Neural cell (in vitro differentiated cells): ENCODE data around the gene GALNT16. TPM values are rescaled to one million over a fixed set of nuclear protein-coding genes. Genes with fewer than 3 reads are reported as not detected.

Source experiments
- H2AFZ ChIP-seq: fragments of 200-600, 300-800 bp; sonication (generic), shearing (Covaris generic); 2 replicates; pipeline ENCODE4 v1.6.0; 2014; ENCODE audit warnings: low read depth, mild to moderate bottlenecking, antibody characterized with exemption, low read length, moderate library complexity
- H3F3A ChIP-seq: fragments of 200-600 bp; shearing (Covaris generic); 2 replicates; pipeline ENCODE4 v1.6.1; 2016; ENCODE audit warnings: mild to moderate bottlenecking, moderate library complexity, mixed read lengths, antibody characterized with exemption, low read length; ENCODE audit not compliant: insufficient read depth, poor library complexity, severe bottlenecking
- H3K27ac ChIP-seq: fragments of 200-600, 300-800 bp; sonication (generic), shearing (Covaris generic); 2 replicates; pipeline ENCODE4 v1.5.1; 2014; ENCODE audit warnings: mild to moderate bottlenecking, low read length, moderate library complexity
- H3K27me3 ChIP-seq: fragments of 300-800, 200-600 bp; sonication (generic), shearing (Covaris generic); 2 replicates; pipeline ENCODE4 v1.6.0; 2014; ENCODE audit warnings: mild to moderate bottlenecking, low read depth, low read length, moderate library complexity; ENCODE audit not compliant: insufficient read depth
- H3K36me3 ChIP-seq: fragments of 300-800, 200-600 bp; sonication (generic), shearing (Covaris generic); 2 replicates; pipeline ENCODE4 v1.5.1; 2014; ENCODE audit warnings: mild to moderate bottlenecking, antibody characterized with exemption, low read length, moderate library complexity; ENCODE audit not compliant: insufficient read depth
- H3K4me2 ChIP-seq: fragments of 300-800, 200-600 bp; sonication (generic), shearing (Covaris generic); 2 replicates; pipeline ENCODE4 v1.6.0; 2014; ENCODE audit warnings: mild to moderate bottlenecking, low read length
- H3K4me3 ChIP-seq: fragments of 300-800, 200-600 bp; sonication (generic), shearing (Covaris generic); 2 replicates; pipeline ENCODE4 v1.5.1; 2014; ENCODE audit warnings: mild to moderate bottlenecking, low read length, moderate library complexity
- H3K79me2 ChIP-seq: fragments of 200-600 bp; shearing (Covaris generic); replicated peaks from 2 replicates; pipeline ENCODE4 v1.6.0; 2014; ENCODE audit warnings: mild to moderate bottlenecking, low read length, moderate library complexity; ENCODE audit not compliant: insufficient read depth
- H3K9ac ChIP-seq: fragments of 300-800, 200-600 bp; sonication (generic), shearing (Covaris generic); 2 replicates; pipeline ENCODE4 v1.6.1; 2016; ENCODE audit warnings: mild to moderate bottlenecking, low read length, mixed read lengths
- H3K9me2 ChIP-seq: fragments of 200-600 bp; shearing (Covaris generic); 2 replicates; pipeline ENCODE4 v1.6.1; 2016; ENCODE audit warnings: mild to moderate bottlenecking, low read length, mixed read lengths; ENCODE audit not compliant: insufficient read depth
- H3K9me3 ChIP-seq: fragments of 200-600, 300-800 bp; sonication (generic), shearing (Covaris generic); 2 replicates; pipeline ENCODE4 v1.6.1; 2016; ENCODE audit warnings: mild to moderate bottlenecking, mixed run types, low read length, moderate library complexity, mixed read lengths
- H4K20me1 ChIP-seq: fragments of 200-600 bp; shearing (Covaris generic); 2 replicates; pipeline ENCODE4 v1.6.1; 2016; ENCODE audit warnings: mild to moderate bottlenecking, mixed run types; ENCODE audit not compliant: insufficient read depth
- CTCF ChIP-seq: fragments of 450-650 bp; IDR thresholded peaks from 2 replicates; pipeline ENCODE4 v1.5.1; 2014; ENCODE audit warnings: antibody characterized with exemption, mild to moderate bottlenecking, moderate library complexity; ENCODE audit not compliant: poor library complexity, severe bottlenecking
- EP300 ChIP-seq: fragments of 450-650 bp; conservative IDR thresholded peaks from 2 replicates; pipeline ENCODE4 v1.6.1; 2014; ENCODE audit warnings: antibody characterized with exemption, mild to moderate bottlenecking, moderate library complexity; ENCODE audit not compliant: poor library complexity, severe bottlenecking
- EZH2 ChIP-seq: fragments of 200-600, 300-800 bp; shearing (Covaris generic), sonication (generic); IDR thresholded peaks from 2 replicates; pipeline ENCODE4 v1.6.1; 2014; ENCODE audit warnings: antibody characterized with exemption, low read length, borderline replicate concordance, mild to moderate bottlenecking; ENCODE audit not compliant: insufficient read depth, poor library complexity, severe bottlenecking
- MXI1 ChIP-seq: fragments of 450-650 bp; conservative IDR thresholded peaks from 2 replicates; pipeline ENCODE4 v1.6.1; 2014; ENCODE audit warnings: antibody characterized with exemption, mild to moderate bottlenecking; ENCODE audit not compliant: poor library complexity, severe bottlenecking
- RAD21 ChIP-seq: fragments of 450-650 bp; conservative IDR thresholded peaks from 2 replicates; pipeline ENCODE4 v1.6.1; 2014; ENCODE audit warnings: antibody characterized with exemption, mild to moderate bottlenecking, moderate library complexity
- SMC3 ChIP-seq: fragments of 450-650 bp; conservative IDR thresholded peaks from 2 replicates; pipeline ENCODE4 v1.6.1; 2014; ENCODE audit warnings: antibody characterized with exemption, mild to moderate bottlenecking, moderate library complexity; ENCODE audit not compliant: poor library complexity
- TAF1 ChIP-seq: IDR thresholded peaks from 2 replicates; pipeline ENCODE4 v1.6.1; 2012; ENCODE audit warnings: low read depth
- polyA plus RNA-seq: library from polyadenylated mRNA; depleted of rRNA; stranded (reverse); fragments of >200 nt; gene quantifications from 2 replicates; pipeline ENCODE4 v1.2.3, GENCODE V29; 2014
- TF ChIP-seq, protein P1 (sequence below): IDR thresholded peaks from 2 replicates; pipeline ENCODE4 v1.6.1; 2012; ENCODE audit warnings: borderline replicate concordance

GALNT16 gene
- polyA plus RNA-seq, 1 donor from 2014 or later: 23.8 TPM

GRCh38 chr14:69287098-69288010 is 27.4 kb downstream of the GALNT16 start:
- Histone ChIP-seq H3K79me2 (no peaks in the 10 kb centered on the region), H3K4me3 (no peak overlapping the region), H3K9ac (no peak overlapping the region), H2AFZ (no peak overlapping the region), H3K4me2 (no peak overlapping the region), H3K9me3 (no peaks in the 10 kb centered on the region), H3K36me3 (no peaks in the 10 kb centered on the region), H3K27me3 (no peaks in the 10 kb centered on the region), H3K9me2 (no peaks in the 10 kb centered on the region), H4K20me1 (no peaks in the 10 kb centered on the region), H3K27ac (no peak overlapping the region), H3F3A (no peaks in the 10 kb centered on the region)
- no peak for TF ChIP-seq SMC3
- no peak for TF ChIP-seq MXI1
- peak; percentile 21 for TF ChIP-seq RAD21
- TF ChIP-seq CTCF: peak; percentile 40
- TF ChIP-seq TAF1: no peak
- no peak for TF ChIP-seq EP300

GRCh38 chr14:69288011-69288771 is 28.2 kb downstream of the GALNT16 start:
- Histone ChIP-seq H3K4me2 (no peak overlapping the region), H4K20me1 (no peaks in the 10 kb centered on the region), H3K36me3 (no peaks in the 10 kb centered on the region), H2AFZ (no peak overlapping the region), H3K4me3 (no peak overlapping the region), H3K79me2 (no peaks in the 10 kb centered on the region), H3K27ac (no peak overlapping the region), H3K9me2 (no peaks in the 10 kb centered on the region), H3F3A (no peaks in the 10 kb centered on the region), H3K27me3 (no peaks in the 10 kb centered on the region), H3K9me3 (no peaks in the 10 kb centered on the region), H3K9ac (no peak overlapping the region)
- TF ChIP-seq CTCF: no peak
- TF ChIP-seq EZH2: no peak
- TF ChIP-seq SMC3: no peak
- no peak for TF ChIP-seq EP300
- no peak for TF ChIP-seq TAF1
- TF ChIP-seq, protein P1, sequence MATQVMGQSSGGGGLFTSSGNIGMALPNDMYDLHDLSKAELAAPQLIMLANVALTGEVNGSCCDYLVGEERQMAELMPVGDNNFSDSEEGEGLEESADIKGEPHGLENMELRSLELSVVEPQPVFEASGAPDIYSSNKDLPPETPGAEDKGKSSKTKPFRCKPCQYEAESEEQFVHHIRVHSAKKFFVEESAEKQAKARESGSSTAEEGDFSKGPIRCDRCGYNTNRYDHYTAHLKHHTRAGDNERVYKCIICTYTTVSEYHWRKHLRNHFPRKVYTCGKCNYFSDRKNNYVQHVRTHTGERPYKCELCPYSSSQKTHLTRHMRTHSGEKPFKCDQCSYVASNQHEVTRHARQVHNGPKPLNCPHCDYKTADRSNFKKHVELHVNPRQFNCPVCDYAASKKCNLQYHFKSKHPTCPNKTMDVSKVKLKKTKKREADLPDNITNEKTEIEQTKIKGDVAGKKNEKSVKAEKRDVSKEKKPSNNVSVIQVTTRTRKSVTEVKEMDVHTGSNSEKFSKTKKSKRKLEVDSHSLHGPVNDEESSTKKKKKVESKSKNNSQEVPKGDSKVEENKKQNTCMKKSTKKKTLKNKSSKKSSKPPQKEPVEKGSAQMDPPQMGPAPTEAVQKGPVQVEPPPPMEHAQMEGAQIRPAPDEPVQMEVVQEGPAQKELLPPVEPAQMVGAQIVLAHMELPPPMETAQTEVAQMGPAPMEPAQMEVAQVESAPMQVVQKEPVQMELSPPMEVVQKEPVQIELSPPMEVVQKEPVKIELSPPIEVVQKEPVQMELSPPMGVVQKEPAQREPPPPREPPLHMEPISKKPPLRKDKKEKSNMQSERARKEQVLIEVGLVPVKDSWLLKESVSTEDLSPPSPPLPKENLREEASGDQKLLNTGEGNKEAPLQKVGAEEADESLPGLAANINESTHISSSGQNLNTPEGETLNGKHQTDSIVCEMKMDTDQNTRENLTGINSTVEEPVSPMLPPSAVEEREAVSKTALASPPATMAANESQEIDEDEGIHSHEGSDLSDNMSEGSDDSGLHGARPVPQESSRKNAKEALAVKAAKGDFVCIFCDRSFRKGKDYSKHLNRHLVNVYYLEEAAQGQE: no peak
